Skin epidermis (tissue), 12 donors: ENCODE measurements around the gene UBTD2.
"Not testable (repeated sequence)": the region's sequence is repeated elsewhere in the genome, so short reads cannot be mapped to it uniquely, and the experiment has no call there.

Source experiments
- H3K27ac ChIP-seq, 21 experiments: fragments of 200-600 bp; sonication (generic) in 11 of 21; one replicate each; pipeline ENCODE4 v1.5.0; 2020; ENCODE audit warnings: mild to moderate bottlenecking in 3 of 21, inconsistent platforms in 2 of 21, moderate library complexity in 2 of 21
- H3K4me3 ChIP-seq, 7 experiments: fragments of 200-600 bp; sonication (generic) in 2 of 7; one replicate each; pipeline ENCODE4 v1.5.0; 2020; ENCODE audit warnings: inconsistent platforms in 2 of 7, mild to moderate bottlenecking in 2 of 7, moderate library complexity in 1 of 7

UBTD2 gene

DNA sequence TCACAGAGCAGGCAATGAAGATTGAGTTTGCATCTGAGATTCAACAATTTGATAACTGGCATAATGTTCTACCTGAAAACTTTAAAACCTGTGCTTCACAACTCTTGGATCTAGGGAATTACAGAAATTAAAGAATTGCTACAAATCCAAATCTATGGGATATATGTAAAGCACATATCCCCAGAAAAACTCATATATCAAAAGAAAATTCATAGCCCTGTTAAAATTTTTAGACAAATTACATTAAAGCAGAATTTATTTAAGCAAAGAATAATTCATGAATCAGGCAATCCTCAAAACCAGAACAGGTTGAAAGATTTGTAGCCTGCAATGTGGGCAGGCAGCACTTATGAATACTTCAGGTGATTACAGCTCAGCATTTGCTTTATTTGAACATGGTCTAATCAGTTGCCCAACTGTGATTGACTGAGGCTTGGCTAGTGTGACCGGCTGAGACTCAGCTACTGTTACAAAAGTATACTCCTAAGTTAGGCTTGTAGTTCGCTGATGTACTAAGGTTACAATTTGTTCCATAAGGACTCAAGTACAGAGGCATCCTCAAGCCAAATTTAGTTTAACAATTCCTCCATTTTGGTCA is 10.3 kb upstream of the UBTD2 start:
- no peak overlapping the region for H3K4me3 ChIP-seq
- H3K27ac ChIP-seq = no peak overlapping the region

DNA sequence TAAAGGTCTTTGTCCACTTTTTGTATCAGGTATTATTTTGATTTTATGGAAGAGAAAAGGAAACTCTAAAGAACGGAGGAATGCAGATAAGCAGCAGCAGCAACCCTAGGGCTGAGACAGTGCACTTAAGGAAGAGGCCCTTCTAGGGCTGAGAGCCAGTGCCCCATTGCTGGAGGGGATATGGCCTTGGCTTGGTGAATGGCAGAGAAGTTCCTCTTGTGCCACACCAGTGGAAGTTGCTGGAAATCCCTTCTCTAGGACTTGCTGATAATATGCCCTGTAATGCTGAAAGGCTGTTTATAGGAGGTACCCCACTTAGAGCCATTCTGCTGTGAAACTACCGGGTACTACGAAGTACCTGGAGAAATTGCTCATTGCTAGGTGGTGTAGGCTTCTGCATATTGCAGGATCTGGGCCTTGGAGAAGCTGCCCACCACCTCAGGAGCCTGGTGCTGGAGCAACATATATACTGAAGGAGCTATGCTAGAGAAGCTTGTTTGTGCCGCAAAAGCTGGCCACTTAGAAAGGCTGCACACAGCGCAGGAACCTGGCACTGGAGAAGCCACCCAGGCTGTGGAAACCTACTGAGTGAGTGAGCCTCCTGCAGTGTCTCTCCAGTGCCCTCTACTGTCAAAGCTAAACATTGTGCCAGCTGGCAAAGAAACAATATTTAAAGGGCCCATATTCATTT is 9.6 kb upstream of the UBTD2 start:
- Histone ChIP-seq H3K4me3 (no peak overlapping the region), H3K27ac (no peak overlapping the region)

DNA sequence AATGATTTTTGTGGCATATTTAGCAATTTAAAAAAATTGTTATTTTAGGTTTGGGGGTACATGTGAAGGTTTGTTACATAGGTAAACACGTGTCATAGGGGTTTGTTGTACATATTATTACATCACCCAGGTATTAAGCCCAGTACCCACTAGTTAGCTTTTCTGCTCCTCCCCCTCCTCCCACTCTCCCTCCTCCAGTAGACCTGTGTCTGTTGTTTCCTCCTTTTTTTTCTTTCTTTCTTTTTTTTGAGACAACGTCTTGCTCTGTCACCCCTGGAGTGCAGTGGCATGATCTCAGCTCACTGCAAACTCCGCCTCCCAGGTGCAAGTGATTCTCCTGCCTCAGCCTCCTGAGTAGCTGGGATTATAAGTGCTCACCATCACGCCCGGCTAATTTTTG is 8.3 kb upstream of the UBTD2 start:
- not testable (repeated sequence) for H3K27ac ChIP-seq, H3K4me3 ChIP-seq

DNA sequence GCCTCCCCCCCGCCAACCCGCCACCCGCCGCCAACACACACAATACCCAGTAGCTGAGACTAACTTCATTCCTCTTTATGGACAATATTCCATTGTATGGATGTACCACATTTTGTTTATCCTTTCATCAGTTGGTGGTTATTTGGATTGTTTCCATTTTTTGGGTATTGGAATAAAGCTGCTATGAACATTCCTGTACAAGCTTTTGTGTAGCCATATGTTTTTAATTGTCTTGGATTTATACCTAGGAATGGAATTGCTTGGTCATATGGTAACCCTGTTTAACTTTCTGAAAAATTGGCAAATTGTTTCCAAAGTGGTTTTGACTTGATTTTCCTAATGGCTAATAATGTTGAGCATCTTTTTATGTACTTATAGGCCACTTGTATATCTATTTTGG is 4.9 kb upstream of the UBTD2 start:
- Histone ChIP-seq H3K4me3 (no peak overlapping the region), H3K27ac (no peak overlapping the region)

DNA sequence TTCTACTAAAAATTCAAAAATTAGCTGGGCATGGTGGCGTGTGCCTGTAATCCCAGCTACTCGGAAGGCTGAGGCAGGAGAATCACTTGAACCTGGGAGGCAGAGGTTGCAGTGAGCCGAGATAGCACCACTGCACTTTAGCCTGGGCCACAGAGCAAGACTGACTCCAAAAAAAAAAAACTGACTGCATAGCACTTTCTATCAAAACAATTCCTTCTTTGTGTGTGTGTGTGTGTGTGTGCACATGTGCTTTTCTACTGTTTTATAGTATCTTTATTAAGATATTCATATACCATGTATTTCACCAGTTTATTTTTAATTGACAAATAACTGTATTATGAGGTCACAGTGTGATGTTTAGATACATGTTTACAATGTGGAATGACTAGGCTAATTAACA is 3.6 kb upstream of the UBTD2 start:
- H3K27ac ChIP-seq, H3K4me3 ChIP-seq: not testable (repeated sequence)

DNA sequence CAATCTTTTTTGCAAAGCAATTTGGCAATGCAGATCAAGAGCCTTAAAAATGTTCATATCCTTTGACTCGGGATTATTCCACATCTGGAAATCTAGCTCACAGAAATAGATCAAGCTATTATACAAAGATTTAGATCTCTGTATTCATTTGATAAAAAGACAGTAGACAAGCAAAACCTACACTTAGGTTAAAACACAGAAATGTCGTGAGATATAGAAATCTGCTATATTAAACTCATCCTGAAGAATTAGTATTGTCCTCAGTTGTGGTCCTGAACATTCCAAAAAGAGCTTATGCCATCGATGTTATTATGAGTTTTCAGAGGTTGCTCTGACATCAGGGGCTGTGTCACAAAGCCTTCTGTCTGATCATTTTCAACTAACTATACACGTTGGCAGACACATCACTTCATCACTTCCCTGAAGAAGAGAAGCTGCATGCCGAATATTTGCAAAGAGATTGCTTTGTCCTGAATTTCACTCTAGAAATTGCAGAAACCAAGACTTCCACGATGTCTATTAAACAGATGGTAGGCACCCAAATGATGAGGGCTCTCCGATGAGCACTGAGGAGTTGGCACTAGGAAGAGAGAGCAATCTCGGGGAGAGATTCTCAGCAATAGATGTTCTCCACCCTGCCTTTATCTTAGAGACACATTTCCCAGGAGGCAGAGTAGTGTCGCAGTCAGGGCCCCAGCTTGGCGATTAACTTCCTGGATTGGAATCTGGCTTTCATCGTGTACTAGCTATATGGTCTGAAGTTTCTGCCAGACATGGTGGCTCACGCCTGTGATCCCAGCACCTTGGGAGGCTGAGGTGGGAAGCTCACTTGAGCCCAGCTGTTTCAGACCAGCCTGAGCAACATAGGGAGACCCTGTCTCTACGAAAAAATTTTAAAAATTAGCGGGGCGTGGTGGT is 1.9 kb upstream of the UBTD2 start:
- H3K27ac ChIP-seq = peak overlapping the region in 8 of 21 experiments; percentile 32 to 94 (median 92)
- H3K4me3 ChIP-seq = no peak overlapping the region

DNA sequence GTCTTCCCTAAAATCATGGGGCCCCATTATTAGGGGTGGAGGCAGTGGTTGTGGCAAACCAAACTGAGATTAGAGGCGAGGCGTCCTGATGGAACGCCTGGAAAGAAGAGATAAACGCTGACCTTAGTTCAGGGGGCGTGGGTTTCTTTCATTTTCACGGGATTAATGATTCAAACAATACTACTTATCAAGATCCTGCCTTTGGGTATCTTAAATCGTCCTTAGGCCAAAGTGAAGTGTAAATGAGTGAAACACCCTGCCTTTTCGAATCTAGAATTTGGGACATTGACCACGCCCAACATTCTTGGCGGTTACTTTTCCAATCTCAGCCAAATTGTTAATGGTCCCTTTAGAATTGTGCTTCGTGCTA is 1.0 kb upstream of the UBTD2 start:
- H3K4me3 ChIP-seq = peak overlapping the region; percentile 58 to 99 (median 94)
- peak overlapping the region; percentile 16 to 94 (median 88) for H3K27ac ChIP-seq

DNA sequence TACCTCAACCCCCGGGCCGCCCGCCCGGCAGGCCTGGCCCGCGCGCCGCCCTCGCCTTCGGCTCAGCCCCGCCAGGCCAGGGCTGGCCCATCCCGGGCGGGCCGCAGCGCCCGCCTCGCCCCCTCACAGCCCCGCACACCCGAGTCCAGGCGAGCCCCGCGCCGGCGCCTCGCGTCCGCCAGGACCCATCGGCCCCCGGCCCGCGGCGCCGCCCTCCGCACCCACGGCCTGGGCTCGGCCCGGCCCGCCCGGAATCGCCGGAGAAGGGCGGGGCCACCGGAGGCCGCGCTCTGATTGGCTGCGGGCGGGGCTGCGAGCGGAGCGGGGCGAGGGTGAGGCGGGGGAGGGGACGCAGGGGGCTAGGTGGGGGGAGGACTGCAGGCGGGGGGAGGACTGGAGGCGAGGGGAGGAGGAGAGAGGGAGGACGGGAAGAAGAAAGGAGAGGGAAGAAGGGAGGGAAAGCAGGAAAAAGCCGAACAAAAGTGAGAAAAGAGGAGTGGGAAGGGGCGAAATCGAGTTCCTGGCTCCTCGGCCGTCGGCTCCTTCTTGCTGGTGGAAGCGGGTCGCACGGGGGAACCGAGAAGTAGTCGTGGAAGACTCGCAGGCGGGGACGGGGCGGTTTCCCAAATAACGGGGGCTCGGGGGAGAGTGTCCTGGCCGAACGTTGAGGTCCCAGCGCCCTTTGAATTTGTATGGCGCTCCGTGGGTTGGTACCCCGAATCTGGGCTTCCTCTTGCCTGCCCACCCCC is 472 bp upstream of the UBTD2 start:
- Histone ChIP-seq H3K4me3 (peak overlapping the region; percentile 58 to 99 (median 94)), H3K27ac (peak overlapping the region; percentile 16 to 94 (median 88))

DNA sequence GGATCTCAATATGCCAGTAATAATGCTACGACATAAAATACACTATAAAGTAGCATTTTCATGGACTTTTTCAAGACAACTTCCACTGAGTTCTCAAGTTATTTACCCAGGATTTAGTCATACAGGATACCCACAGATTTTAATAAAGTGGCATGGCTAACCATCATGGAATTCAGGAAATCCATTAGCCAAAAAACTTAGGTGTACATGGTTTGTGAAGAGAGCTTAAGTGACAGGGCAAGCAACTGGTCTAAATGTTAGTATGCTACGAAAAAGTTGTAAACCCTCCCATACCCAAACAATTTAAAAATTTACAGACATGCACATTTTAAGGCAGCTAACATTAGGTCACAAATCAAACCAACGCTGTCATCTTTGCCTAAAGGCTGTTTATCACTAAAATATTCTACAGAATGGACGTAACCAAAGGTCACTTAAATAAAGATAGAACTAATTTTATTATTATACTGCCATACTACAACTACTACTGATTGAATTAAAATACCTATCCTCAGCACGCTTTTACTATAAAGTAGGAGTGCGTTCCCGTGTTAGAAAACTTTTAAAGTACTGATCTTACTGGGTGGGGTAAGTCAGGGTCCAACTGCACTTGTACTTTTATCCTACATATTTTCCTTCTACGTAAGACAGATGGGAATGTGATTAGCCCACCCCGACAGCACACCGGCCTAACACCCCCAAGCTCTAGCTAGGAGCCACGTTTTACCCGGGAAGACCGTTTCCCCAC is 1.1 kb downstream of the UBTD2 start:
- Histone ChIP-seq H3K27ac (peak overlapping the region in 19 of 21 experiments; percentile 52 to 94 (median 88)), H3K4me3 (peak overlapping the region; percentile 83 to 99 (median 94))

DNA sequence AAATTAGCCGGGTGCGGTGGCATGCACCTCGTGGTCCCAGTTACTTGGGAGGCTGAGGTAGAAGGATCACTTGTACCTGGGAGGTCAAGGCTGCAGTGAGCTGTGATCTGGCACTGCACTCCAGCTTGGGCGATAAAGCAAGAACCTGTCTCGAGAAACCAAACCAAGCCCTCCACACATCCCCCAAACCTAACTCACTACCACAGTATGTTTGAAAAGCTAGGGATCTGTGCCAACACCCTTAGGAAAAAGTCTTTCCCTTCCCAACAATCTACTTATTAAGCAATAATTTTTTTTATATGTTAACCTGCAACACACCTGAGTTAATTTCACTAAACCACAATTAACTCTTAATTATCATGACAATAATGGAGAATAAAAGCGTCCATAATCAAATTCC is 2.2 kb downstream of the UBTD2 start:
- peak overlapping the region in 3 of 21 experiments; percentile 15 to 33 (median 22) for H3K27ac ChIP-seq
- H3K4me3 ChIP-seq = no peak overlapping the region

DNA sequence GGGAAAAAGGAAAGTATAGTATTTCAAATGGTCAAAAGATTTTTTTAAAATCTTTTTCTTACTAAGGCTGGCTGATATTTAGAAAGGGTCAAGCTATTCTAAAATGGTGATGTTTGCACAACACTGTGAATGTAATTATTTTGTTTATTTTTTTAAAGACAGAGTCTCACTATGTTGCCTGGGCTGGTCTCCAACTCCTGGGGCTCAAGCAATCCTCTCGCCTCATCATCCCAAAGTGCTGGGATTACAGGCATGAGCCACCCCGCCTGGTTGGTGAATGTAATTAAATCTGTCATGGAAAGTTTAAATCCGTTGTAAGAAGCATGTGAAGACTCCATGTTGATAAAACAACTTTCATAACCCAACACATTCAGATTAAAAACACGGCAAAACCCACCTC is 2.6 kb downstream of the UBTD2 start:
- peak overlapping the region in 2 of 21 experiments; percentile 15 to 22 for H3K27ac ChIP-seq
- H3K4me3 ChIP-seq = no peak overlapping the region

DNA sequence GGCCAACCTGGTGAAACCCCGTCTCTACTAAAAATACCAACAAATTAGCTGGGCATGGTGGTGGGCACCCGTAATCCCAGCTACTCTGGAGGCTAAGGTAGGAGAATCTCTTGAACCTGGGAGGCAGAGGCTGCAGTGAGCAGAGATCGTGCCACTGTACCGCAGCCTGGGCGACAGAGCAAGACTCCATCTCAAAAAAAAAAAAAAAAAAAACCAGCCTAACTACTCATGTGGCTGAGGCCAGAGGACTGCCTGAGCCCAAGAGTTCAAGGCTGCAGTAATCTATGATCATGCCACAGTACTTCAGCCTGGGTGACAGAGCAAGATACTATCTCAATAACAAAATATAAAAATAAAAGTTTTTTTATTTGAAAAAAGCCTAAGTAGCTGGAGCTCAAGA is 3.2 kb downstream of the UBTD2 start:
- Histone ChIP-seq H3K27ac (no peak overlapping the region), H3K4me3 (no peak overlapping the region)

DNA sequence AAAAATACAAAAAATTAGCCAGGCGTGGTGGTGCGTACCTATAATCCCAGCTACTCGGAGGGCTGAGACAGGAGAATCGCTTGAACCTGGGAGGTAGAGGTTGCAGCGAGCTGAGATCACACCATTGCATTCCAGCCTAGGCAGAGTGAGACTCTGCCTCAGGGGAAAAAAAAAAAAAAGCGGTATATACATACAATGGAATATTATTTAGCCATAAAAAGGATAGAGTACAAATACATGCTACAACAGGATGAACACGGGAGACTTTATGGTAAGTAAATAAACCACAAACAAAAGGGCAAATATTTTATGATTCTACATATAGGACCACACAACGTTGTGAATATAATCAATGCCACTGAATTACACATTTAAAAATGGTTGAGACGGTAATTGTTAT is 5.2 kb downstream of the UBTD2 start:
- no peak overlapping the region for H3K27ac ChIP-seq
- no peak overlapping the region for H3K4me3 ChIP-seq

DNA sequence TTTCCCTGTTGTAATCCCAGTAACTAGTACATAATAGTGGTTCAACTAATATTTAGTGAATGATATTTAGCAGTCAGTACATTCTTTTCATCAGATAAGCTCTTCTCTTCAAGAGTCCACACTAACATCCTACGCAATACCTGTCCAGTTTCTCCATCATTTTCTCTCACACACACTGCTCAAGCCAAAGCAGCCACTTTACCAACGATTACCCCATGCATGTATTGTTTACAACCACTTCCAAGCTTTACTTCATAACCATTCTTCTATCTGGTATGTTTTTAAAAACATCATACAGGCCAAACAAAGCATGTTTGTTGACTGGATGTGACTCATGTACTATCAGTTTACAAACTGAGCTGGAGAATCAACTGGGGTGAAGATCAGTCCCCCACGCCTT is 7.3 kb downstream of the UBTD2 start:
- Histone ChIP-seq H3K27ac (no peak overlapping the region), H3K4me3 (no peak overlapping the region)

DNA sequence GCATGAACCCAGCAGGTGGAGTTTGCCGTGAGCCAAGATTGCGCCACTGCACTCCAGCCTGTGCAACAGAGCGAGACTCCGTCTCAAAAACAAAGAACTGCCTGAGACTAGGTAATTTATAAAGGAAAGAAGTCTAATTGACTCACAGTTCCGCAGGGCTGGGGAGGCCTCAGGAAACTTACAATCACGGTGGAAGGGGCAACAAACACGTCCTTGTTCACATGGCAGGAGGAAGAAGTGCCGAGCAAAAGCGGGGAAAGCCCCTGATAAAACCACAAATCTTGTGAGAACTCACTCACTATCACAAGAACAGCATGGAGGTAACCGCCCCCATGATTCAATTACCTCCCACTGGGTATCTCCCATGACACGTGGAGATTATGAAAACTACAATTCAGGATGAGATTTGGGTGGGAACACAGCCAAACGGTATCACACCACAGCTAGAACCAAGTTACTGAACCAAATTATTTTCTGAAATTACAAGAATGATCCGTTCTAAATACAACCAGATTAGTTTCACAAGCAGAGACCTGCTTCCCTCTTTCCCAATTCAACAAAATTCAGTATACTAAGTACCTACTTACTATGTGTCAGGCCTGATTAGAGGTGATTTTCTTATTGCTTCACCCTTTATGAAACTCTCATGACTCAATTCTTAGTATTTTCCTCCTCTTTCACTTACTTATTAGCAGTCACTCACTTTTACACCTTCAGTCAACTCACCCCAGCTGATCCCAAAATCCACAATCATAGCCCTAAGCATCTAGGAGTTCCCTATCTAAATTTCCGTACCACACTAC is 8.4 kb downstream of the UBTD2 start:
- Histone ChIP-seq H3K27ac (peak overlapping the region in 2 of 21 experiments; percentile 31 to 50), H3K4me3 (no peak overlapping the region)

DNA sequence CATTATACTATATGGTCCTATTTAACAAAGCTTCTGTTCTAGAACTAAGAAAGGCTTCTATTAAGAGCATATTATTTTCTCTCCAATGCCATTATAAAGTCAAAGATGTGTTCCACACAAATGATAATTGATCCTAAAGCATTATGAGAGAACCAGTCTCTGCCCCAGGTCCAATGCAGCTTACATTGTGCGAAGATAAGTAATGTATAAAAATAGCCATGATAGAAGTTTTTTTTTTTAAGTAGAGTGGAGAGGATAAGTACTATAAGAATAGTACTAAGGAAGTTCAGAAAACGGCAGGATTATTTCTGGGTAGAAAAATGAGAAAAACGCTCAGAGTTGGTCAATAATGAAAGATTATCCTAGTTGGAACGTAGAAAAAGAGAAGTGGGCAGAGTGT is 15.6 kb downstream of the UBTD2 start:
- H3K27ac ChIP-seq = no peak overlapping the region
- no peak overlapping the region for H3K4me3 ChIP-seq

DNA sequence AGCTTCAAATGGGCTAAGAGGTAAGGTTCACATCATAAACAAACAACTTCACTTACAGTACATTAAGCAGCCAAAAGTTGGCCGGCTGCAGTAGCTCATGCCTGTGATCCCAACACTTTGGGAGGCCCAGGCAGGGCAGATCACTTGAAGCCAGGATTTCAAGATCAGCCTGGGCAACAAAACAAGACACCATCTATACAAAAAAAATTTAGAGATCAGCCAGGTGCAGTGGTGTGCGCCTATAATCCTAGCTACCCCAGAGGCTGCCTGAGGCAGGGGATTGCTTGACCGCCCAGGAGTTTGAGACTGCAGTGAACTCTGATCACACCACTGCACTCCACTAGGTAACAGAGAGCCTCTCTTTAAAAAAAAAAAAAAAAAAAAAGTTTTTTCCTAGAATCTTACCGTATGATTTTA is 16.9 kb downstream of the UBTD2 start:
- Histone ChIP-seq H3K4me3 (no peak overlapping the region), H3K27ac (no peak overlapping the region)

DNA sequence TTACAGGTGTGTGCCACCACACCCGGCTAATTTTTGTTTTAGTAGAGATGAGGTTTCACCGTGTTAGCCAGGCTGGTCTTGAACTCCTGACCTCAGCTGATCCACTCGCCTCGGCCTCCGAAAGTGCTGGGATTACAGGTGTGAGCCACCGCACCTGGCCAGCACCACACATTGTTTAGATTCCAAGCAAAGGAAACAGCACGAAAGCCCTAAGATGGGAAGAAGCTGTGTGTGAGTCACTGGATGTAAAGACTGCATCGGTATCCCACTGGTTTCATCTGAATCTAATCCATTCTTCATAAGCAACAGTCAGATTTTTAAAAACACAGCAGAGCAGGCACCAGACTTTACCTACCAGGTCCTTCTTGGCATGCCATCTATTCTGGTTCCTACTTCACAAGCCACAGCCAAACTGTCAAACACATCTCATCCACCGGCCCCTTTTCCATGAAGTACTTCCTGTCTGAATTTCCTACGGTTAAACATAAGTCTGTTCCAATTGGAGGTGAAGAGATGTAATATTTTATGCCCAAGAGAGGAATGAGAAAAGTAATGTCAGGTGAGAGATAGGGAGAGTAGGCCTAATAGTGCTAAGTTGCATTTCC is 17.4 kb downstream of the UBTD2 start:
- H3K27ac ChIP-seq = no peak overlapping the region

More for the DNA sequence above, 17.4 kb downstream of the UBTD2 start:
- H3K4me3 ChIP-seq = no peak overlapping the region
